ENCODE results near the gene CDKAL1.

GRCh38 chr6:20943922-20944321 lies 409.7 kb downstream of the CDKAL1 start:
- TF ChIP-seq GATA2 (IDR thresholded peaks at IDR 0.05; ENCODE audit: low read depth, low read length) (no peak), GATA3 (IDR thresholded peaks at IDR 0.05; ENCODE audit: low read depth, low read length) (no peak)

Measured in SH-SY5Y (cell line).